VCaP (cell line): ENCODE measurements around the gene EXOC7.

Source experiments
- H3K27ac ChIP-seq: fragments of 450-650 bp; 2 replicates; pipeline ENCODE4 v1.5.1; 2017
- CTCF ChIP-seq: fragments of 450-650 bp; conservative IDR thresholded peaks from 2 replicates; pipeline ENCODE4 v1.5.1; 2017; ENCODE audit warnings: mild to moderate bottlenecking, moderate library complexity

The EXOC7 gene

DNA sequence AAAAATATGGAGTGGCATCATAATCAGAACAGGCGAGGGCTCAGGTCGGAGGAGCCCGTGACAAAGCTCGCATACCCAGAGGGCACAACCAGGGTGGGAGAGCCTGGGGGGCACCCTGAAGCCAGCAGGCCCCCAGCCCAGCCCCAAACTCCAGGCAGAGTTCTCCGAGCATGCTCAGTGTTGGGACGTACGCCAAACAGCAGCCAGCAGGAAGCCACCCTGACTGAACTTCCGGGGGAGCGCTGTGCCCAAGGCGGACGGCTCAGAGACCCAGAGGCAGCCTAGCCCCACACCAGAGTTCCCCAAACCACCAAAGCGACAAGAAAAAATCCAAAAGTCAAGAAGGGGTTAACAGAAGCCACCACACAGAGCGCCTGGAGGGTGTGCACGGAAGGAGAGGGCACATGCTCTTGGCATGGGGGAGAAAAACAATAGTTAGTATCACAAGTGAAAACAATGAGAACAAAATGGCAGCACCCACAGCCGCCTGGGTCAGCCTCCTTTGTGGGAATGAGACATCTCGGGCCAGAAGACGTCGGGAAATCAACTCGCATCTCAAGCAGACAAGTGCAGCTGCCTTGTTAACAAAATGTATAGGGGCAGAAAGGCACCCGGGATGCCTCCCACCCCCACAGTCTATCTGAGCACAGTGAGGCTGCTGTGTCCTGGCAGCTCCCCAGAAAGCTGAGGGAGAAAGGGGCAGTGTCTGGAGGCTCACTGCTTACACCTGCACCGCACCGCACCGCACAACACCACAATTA lies 11.9 kb downstream of the EXOC7 start:
- no peak overlapping the region for H3K27ac ChIP-seq
- no peak for TF ChIP-seq CTCF

DNA sequence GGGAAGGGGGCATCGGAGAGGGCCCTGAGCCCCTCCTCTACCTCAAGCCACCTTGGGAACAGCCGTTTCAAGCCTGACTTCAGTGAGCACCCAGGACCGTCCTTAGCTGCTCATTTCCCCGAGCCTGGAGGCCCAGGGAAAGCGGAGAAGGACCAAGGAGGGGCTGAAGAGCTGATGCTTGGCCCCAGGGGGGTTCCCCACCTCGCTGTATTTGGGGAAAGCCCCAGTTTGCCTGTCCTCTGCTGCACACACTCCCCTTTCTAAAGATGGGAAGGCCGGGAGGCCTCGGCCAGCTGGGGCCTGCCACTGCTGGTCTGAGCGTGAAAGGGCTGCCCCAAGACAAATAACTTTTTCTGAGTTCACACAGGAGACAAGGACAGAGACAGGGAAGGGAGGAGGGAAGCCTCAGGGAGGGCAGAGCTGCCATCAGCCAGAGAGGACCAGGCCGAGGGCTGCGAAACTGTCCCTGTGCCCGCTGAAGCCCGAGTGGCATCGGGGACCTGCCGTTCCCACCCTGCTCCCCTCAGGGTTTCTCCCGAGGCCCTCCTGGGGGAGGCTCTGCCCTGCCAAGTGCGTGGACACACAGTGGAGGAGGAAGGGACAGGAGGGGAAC lies 13.0 kb downstream of the EXOC7 start:
- no peak for TF ChIP-seq CTCF
- H3K27ac ChIP-seq = no peak overlapping the region

DNA sequence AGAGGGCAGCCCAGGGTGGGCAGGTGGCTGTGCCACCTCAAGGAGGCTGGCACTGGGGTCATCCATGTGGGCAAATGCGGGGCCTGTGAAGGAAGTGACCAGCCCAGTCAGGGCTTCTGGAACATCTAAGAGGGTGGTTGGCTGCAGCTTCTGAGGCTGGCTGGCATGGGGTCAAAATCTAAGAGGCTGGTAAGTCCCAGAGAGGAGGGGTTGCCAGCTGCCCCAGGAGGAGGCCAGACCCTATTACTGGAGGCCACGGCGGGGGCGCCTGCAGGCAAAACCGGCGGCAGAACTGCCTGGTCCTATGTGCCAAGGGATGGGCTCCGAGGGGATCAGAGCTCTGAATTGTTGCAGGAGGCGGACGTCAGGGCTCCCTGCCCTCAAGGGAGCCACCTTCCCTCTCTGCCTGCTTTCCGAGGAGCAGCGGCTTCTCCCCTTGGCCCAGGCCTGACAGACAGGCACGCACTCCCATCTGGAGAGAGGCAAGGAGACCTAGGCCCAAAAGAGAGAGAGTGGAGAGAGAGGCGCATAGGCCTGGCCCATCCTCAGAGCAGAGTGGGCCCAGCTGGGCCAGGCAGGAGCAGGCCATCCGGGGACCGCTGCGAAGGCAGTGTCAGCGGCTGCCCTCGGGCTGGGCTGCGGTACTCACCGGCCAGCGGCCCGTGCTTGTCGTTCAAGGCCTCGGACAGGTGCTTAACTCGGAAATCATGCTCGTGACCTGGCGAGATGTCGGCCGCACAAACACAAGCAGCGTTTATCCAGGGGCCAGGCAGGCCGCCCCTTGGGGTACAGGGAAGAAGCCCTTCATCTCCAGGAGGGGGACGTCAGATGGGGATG lies 13.7 kb downstream of the EXOC7 start:
- TF ChIP-seq CTCF = no peak
- H3K27ac ChIP-seq = no peak overlapping the region

DNA sequence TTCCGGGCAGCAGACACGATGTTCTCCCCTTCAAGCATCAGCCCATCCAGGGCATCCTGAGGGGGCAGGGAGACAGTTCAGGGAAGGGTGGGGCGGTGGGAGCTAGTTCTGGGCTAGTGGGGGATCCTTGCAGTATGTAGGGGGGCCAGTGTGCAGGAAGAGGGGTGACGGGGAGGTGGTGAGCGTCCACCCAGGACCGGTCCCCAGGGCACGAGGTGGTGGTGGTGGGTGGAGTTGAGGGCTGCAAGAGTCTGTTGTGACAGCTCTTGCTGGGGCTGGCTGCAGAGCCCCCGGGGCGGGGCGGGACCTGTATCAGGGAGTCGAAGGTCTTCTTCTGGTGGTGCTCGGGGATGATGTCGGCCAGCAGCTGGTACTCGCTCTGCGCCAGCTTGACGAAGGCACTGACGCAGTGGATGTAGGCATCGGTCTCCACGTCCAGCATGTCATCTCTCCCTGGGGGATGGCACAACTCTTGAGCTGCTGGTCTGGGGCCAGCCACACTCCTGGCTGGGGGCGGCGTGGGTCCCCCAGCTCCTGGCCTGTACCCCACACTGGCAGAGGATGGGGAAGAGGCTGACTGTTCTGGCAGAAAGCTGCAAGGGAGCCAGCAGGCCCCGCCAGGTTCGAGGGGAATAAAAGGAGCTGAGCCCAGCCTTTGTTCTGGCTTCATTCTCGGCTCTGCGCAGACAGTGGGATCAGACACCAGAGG lies 14.6 kb downstream of the EXOC7 start:
- no peak overlapping the region for H3K27ac ChIP-seq
- no peak for TF ChIP-seq CTCF

DNA sequence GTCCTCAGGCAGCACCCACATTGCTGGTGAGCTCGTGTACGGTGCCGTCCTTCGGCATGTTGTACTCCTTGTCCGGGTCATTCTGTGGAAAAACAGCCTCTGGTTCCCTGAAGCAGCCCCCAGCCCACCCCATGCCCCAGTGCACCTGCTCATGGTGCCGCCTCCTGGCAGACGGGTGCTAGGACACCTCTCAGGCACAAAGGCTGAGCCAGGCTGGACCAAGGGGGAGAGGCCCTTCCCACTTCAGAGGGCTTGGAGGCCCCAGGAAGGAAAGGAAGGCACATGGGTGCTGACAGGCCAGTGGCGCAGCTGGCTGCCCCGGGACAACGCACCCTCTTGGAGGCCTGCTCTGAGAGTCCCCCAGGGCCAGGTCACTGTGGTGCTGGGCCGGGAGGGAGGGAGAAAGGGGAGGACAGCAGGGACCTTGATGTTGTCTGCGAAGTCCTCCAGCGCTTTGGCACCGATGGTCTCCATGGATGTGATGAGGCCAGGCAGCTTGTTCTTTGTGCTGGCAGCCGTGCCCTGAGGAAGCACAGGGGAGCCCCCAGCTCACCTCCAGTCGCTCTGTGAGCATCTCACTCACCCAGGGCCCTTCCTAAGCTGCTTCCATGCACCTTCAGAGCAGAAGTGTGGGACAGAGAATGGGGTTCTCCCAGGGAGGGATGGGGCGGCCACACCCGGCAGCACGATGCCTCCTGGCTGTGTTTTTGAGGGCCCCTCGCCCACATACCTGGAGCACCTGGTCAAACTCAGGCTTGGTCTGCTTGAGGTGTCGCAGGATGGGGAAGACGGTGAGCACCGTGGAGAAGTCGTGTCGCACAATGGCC lies 15.3 kb downstream of the EXOC7 start:
- H3K27ac ChIP-seq = no peak overlapping the region
- peak; percentile 14; the same call in 1 of the 2 replicates for TF ChIP-seq CTCF

- TF ChIP-seq CTCF = no peak
These were observed 16.1 kb downstream of the EXOC7 start for GRCh38 chr17:76087531-76087930.

More at GRCh38 chr17:76087531-76087930, 16.1 kb downstream of the EXOC7 start:
- no peak overlapping the region for H3K27ac ChIP-seq
